GM18907 (cell line): ENCODE results near the gene SIGLEC1.

Experiments used
- ATAC-seq: cut with Tn5 transposase; IDR thresholded peaks from one replicate; pipeline ENCODE4 v1.9.1; 2021; ENCODE audit warnings: mild to moderate bottlenecking, moderate library complexity; ENCODE audit not compliant: unreplicated experiment

SIGLEC1 gene

DNA sequence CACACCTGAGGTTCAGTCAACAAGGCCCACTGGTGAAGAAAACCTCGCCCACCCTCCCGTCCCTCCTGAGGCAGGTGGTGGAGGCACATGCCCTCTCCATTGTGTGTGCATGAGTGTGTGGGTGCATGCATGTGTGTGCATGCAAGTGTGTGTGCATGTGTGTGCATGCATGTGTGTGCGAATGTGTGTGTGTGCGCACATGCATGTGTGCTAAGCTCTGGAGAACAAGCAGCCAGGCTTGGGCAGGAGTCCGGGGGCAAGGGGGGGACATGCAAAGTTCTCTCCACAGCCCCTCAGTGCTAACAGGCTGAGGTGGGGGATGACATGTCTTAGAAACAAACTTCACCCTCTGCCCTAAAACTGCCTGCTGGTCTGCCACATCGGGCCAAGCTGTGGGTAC lies 17.0 kb upstream of the SIGLEC1 start:
- ATAC-seq: no peak

DNA sequence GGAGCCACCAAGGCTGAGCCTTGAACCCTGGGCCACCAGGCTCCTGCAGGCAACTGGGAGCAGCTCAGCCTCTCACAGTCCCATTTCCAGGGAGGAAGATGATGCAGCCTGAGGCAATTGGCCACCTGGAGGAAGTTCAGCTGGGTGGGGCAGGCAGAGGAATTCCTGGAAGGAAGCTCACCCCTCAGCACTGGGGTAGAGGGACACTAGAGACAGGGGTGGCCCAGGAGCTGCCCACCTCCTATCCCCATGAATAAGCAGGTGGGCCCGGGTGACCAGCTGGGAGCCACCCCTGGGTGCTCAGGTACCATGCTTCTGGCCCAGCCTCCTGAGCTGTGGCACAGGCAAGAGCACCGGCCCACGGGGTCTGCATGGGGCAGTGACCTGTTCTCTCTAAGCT lies 16.5 kb upstream of the SIGLEC1 start:
- no peak for ATAC-seq

DNA sequence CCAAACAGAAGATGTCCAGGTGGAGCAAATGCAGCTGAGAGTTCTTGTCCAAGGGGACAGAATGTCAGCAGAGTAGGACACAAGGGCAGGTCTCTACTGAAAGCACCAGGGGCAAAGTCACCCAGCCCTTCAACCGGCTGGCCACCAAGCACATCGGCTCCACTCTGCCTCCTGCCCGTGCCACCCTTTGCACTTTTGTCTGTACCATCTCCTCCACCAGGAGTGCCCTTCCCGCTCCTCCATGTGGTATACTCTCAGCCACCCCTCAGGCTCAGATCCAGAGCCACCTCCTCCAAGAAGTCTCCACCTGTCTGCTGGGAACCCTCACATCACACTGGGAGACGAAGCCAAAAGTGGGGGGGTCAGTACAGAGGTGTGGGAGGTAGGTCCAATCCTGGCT lies 16.0 kb upstream of the SIGLEC1 start:
- ATAC-seq: no peak

DNA sequence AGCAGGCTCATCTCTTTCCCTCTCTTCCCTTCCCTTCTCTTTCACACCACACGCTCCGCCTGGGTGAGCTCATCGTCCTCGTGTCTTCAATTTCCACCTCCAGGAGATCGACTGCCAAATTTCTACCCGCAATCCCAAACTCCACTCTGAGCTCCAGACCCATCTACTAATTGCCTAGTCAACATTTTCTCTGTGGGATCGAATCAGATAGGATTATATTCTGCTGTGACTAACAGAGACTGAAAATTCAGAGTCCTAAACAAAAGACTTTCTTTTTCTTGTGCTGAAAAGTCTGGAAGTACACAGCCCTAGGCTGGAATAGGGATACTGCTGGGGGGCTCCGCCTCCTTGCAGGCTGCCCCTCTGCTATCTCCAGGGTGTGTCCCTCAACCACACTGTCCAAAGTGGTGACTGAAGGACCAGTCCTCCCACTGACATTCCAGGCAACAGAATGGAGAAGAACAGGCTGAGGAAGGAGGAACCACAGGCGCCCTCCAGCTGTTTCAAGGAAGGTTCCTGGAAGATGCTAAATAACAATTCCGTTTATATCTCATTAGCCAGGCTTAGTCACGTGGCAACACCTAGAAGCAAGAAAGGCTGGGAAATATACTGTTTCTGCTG lies 15.1 kb upstream of the SIGLEC1 start:
- ATAC-seq: no peak

DNA sequence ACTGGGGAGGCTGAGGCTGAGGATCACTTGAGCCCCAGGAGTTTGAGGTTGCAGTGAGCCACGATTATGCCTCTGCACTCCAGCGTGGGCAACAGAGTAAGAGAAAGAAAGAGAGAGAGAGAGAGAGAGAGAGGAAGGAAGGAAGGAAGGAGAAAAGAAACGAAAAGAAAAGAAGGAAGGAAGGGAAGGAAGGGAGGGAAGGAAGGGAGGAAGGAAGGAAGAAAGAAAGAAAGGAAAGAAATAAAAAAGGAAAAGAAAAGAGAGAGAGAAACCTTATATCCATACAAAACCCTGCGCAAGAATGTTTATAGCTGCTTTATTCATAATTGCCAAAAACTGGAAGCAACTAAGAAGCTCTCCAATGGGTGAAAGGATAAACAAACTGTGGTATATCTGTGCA lies 12.0 kb upstream of the SIGLEC1 start:
- no peak for ATAC-seq

DNA sequence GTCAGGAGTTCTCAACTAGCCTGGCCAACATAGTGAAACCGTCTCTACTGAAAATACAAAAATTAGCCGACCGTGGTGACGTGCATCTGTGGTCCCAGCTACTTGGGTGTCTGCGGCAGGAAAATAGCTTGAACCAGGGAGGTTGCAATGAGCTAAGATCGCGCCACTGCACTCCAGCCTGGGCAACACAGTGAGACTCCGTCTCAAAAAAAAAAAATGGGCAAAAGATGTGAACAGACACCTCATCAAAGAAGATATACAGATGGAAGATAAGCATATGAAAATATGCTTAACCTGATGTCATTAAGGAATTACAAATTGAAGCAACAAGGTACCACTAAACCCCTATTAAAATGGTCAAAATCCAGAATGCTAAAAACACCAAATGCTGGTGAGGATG lies 10.9 kb upstream of the SIGLEC1 start:
- no peak for ATAC-seq

DNA sequence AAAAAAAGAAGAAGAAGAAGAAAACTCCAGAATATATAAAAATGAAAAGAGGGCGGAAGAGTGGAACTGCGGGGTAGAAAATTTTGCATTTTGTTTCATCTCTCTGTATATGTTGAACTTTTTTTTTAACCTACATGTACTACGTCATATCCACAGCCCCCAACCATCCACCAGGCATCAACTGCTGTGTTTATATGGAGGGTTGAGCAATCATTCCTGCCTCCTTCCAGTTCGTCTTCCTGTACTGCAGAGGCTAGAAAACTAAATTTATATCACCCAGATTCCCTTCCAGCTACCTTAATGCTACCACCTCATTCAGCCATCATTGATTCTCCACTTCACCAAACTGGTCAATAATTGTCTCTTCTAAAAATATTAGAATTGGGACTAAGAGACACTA lies 9.5 kb upstream of the SIGLEC1 start:
- no peak for ATAC-seq

DNA sequence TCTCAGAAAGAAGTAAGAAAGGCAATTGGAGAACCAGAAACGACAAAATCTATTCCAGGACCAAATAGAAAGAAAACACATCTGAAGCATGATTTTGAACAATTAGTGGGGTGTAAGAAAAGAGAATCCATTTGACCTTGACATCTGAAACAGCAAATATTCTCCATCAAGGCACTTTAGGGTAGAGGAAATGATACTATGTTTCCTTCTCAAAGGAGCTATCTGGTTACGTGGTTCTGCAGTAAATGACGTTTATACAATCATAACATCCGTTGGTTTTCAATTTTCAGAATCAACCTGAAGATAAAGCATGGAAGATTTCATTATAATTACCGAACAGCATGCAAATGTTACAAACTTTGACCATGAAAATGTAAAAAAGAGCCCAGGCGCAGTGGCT lies 8.2 kb upstream of the SIGLEC1 start:
- no peak for ATAC-seq

DNA sequence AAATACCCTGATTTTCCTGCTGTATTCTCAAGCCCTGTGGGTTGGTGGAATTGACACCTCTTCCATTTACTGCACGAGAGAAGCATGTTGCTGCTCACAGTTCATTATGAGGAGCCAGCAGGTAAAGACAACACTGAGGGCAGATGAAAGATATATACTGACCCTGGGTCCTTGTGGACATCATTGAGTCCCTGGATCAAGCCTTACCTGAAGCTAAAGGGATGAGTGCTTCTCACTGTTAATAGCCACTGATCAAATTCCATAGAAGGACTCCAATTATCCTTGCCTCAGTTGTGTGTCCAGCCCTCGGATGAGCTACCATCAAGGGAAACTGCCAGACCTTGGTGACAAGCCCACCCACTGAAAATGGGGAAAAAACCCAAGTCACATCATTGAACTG lies 7.7 kb upstream of the SIGLEC1 start:
- ATAC-seq: no peak

DNA sequence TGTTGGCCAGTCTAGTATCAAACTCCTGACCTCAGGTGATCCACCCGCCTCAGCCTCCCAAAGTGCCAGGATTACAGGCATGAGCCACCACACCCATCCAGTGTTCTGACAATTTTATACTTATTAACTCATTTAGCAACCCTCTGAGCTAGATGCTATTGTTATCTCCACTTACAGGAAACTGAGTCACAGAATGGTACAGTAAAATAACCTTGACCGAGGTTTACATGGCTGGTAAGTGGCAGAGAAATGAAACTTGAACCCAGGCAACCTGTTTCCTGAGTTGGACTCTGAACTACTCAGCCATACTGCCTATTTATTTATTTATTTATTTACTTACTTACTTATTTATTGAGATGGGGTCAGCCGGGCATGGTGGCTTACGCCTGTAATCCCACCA lies 6.6 kb upstream of the SIGLEC1 start:
- ATAC-seq: no peak

DNA sequence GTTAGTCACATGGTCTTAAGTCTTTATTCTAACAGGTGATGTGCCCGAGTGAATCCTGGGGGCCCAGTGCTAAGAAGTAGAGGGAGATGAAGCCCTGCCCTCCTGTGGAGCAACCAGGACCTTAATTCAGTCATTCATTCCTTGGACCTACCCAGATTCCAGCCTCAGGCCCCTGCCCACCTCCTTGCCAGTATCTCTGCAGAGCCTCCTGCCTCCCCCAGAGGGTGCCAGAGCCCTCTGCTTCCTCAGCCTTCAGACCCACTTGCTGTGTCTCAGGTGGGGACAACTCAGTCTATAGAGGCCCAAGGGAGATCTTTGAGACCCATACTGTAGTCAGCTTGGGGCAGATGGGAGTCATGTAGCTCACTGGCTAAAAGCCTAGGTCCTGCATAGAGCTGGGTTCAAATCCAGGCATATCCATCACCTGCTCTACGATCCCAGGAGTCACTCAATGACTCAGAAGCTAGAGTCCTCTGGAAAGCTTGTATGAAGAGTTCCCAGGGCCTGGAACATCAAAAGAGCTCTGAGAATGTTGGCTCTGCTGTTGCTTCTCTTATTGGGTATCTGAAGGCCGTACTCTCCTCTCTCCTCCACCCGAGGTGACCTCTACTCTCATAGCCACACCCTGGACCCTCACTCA lies 3.9 kb upstream of the SIGLEC1 start:
- no peak for ATAC-seq

DNA sequence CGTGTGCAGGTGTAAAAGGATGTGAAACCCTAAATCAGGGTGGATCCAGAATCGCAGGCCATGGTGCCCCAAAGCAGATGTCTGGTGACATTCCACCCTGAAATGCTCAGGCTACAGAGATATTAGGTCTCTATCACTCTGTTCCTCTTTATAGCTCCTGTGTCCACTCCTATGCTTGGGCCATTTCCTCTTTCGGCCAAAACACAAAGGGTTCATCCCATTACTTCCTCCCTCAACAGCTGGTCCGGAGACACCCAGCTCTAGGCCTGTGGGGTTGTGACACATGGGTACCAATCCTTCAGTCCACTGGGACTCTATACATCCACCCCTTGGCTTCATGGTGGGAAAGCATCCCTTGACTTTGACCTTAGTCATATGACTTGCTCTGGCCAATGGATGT lies 1.7 kb upstream of the SIGLEC1 start:
- no peak for ATAC-seq

DNA sequence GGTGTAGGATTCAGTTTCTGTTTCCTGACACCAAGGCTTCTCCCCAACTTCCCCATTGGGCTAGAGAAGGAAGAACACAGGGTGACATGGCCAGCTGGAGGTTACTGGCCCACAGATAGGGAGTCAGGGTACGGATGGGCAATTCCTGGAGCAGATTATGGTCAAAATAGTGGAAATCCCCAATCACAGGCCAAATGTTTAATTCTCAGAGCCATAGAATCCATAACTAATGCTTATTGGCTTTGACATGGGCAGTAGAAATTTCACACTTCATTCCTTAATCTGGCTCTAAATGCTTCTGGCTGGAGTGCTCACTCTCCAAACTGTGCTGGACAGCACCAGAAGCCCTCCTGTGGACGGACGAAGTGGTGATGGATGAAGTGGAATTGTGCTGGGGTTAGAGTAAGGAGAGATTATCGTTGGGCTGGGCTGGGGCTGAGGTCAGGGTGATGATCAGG lies 887 bp downstream of the SIGLEC1 start:
- no peak for ATAC-seq

DNA sequence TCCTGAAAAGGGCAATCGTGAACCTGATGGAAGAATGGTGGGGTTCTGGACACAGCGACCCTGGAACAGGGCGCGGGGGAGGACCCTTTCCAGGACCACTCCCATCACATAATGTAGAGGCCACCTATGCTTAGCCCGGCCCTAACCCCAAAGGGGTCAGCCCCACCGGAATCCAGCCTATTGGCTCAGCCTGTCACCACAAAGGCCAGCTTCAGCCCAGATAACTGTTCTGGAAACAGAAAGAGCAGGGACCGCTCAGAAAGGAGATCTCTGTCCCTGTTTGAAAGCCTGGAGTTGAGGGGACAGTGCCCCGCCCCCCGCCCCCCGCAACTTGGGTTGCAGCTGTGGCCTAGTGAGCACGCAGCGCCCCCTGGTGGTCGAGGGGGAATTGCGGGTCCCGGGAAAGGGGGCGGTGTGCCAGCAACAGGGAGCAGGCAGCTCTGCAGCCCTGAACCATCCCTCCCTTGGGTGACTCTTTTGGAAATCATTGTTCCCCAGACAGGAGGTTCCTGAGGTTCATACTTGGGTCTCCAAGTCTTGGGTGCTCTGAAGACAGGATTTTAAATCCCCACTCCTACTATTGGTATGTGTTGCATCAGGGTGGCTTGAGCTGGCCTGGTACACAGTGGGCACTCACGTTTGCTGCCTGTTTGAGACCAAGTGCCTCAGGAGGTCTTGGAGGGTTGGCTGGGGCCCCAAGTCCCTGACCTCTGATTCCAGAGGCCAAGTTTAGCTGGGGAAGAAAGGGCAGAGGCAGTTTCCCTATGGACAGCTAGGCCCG lies 1.5 kb downstream of the SIGLEC1 start:
- ATAC-seq: no peak

DNA sequence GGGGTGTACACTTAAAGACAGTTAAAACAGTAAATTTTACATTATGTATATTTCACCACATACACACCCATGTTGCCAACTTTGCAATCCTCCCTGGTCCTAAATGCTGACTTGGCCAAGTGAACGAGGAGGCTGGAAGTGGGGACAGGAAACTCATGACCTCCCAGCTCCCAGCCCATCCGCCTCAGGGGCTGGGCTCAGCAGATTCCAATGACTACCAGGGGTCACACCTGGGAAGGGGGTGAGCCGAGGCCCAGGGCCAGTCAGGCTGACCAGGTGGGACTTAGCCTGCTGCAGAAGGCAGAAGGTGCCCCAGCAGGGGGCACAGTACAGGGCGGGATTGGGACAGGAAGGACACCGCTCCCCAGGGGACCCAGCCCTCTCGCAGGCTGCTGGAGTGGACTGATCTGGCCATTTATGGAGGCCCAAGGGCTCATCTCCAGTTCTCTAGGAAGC lies 2.4 kb downstream of the SIGLEC1 start:
- ATAC-seq: no peak

DNA sequence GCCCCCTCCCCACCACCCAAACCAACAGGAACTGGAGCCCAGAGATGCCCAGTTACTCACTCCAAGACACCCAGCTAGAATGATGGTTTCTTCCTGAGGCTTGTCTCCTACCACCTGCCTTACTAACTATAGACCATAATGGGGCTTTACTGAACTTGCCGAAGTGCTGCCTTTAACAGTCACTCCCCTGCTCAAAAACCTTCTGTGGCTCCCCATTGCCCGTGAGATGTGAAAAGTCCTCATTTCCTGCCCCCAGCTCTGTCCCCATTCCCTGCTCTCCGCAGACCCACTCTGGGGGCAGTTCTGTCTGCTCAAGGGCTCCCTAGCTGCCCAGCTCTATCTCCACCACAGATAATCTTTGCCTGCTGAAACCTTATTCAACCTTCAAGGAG lies 4.9 kb downstream of the SIGLEC1 start:
- no peak for ATAC-seq

DNA sequence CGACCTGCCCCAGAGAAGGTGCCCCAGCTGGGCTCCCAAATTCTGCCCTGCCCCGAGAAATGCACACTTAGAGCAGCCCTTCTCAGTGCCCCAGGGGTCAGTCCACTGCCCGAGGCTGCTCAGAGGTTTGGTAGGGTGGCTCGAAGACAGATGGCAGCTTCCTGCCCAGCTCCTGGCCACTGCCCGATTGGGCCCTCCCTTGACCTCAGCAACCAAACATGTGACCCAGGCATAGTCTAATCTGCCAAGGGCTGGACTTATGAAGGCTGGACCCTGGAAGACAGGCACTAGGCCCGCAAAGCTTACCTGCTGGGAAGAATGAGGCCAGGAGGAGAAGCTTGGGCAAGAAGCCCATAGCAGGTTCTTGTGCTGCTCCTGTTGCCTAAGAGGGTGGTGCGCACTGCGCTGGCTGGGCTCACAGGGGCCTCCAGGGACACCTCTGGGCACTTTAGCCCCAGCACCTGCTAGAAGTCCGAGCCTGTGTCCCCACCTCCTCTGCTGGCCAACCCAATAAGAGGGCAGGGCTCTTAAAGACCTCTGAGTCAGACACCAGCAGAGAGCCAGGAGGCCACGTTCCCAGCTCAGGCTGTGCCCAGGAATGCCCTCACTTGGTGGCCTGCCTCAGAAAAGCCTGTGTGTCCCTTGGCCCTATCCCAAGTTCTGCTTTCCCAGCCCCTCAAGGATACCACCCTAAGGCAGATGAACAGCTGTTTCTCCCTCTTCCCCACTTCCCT lies 5.5 kb downstream of the SIGLEC1 start:
- ATAC-seq: no peak

DNA sequence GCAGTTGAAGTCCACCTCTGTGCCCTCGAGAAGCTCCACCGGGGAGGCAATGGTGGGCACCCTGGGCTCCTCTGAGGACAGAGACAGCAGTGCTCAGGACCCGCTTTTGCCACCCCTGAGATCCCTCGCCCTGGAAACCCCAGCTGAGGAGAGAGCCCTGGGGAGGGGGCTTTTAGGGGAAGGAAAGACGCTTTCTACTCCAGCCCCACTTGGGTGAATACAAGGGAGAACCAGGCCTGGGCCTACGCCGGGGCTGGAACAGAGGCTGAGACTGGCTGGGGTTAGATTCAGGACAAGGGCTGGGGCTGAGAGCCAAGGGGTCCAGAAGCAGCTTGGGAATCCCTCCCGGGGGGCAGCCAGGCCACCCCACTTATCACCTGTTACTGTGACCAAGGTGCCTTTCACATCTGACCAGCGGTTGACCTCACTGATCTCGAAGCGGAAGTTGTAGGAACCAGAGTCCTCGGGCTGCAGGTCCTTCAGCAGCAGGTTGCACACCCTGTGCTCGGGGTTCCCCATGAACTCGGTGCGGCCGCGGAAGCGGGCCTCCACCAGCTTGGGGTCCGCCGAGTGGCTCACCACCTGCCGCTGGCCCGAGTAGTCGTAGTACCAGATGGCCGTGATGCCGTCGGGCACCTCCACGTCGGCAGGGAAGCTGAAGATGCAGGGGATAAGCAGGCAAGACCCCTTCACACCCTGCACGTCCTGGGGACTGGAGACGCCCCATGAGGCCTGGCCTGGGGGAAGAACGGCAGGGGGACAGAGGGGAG lies 6.2 kb downstream of the SIGLEC1 start:
- ATAC-seq: no peak

DNA sequence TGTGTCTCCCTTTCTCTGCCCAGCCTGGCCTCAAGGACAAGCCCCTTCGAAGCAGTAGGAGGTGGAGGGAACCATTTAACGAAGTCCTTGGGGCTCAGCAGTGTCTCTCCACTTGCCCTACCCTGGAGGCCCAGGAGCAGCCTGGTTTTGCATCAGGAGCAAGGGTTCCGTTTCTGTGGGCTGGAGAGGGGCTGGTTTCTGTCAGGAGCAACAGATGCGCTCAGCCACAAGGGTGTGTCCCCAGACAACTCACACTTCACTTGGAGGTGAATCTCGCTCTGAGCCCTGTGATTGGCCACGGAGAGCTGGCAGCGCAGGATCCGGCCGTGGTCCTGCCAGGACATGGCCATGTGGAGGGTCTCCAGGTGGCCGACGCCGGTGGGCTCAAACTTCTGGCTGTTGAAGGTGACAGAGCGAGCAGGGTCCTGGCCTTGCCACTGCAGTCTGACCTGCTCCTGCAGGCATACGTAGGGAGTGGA lies 6.9 kb downstream of the SIGLEC1 start:
- no peak for ATAC-seq

DNA sequence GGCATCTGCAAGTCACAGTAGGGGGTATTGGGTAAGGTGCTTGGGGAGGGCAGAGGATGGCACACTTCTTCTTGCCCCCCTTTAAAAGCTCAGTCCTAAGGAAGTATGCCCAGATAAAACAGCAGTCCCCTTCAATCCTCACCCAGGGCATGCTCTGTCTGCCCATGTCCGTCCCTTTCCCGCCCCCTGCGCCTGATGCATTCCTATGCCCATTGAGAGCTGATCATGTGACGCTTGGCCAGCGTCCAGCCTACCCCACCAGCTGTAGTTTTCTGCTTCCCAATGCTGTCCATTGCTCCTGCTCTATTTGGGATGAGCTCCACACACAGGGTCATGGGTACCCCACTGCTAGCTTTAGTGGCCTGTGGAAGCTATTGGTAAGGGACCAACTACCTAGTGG lies 8.3 kb downstream of the SIGLEC1 start:
- ATAC-seq: no peak
